22Rv1 (cell line): ENCODE data around the gene CPZ.

Experiments used
- CTCF ChIP-seq: fragments of 450-650 bp; IDR thresholded peaks from 2 replicates; pipeline ENCODE4 v1.5.1; 2017; ENCODE audit warnings: mild to moderate bottlenecking
- ZFX ChIP-seq: fragments of 450-650 bp; IDR thresholded peaks from 2 replicates; pipeline ENCODE4 v1.6.1; 2017; ENCODE audit warnings: antibody characterized with exemption, borderline replicate concordance

- TF ChIP-seq CTCF (no peak), ZFX (no peak)
Measured at GRCh38 chr4:8592366-8593263, at the start of gene CPZ.
